GM21528 (cell line): ENCODE measurements around the gene TFCP2L1.

Source experiments
- ATAC-seq: cut with Tn5 transposase; IDR thresholded peaks from one replicate; pipeline ENCODE4 v1.9.1; 2021; ENCODE audit warnings: mild to moderate bottlenecking, moderate library complexity; ENCODE audit not compliant: unreplicated experiment, low FRiP score

TFCP2L1 gene

GRCh38 chr2:121245120-121245820 lies 39.7 kb downstream of the TFCP2L1 start:
- no peak for ATAC-seq

GRCh38 chr2:121244616-121245015 lies 40.4 kb downstream of the TFCP2L1 start:
- no peak for ATAC-seq

- no peak for ATAC-seq
These were observed 41.1 kb downstream of the TFCP2L1 start for GRCh38 chr2:121243821-121244460.

GRCh38 chr2:121242976-121243375 lies 42.0 kb downstream of the TFCP2L1 start:
- no peak for ATAC-seq

- ATAC-seq, result no peak
These were observed 42.7 kb downstream of the TFCP2L1 start for GRCh38 chr2:121242175-121242875.

- ATAC-seq, result no peak
These were observed 43.5 kb downstream of the TFCP2L1 start for GRCh38 chr2:121241466-121241865.

- no peak for ATAC-seq
These were observed 44.6 kb downstream of the TFCP2L1 start for GRCh38 chr2:121240436-121240835.

- ATAC-seq, result no peak
These were observed 45.0 kb downstream of the TFCP2L1 start for GRCh38 chr2:121239969-121240368.

GRCh38 chr2:121239471-121239870 lies 45.5 kb downstream of the TFCP2L1 start:
- no peak for ATAC-seq

- ATAC-seq, result no peak
These were observed 46.2 kb downstream of the TFCP2L1 start for GRCh38 chr2:121238828-121239227.

- no peak for ATAC-seq
These were observed 46.9 kb downstream of the TFCP2L1 start for GRCh38 chr2:121237980-121238665.

- no peak for ATAC-seq
These were observed 47.5 kb downstream of the TFCP2L1 start for GRCh38 chr2:121237336-121237979.

- ATAC-seq, result no peak
These were observed 48.3 kb downstream of the TFCP2L1 start for GRCh38 chr2:121236650-121237180.

GRCh38 chr2:121236101-121236640 lies 48.8 kb downstream of the TFCP2L1 start:
- no peak for ATAC-seq

GRCh38 chr2:121235542-121235941 lies 49.5 kb downstream of the TFCP2L1 start:
- no peak for ATAC-seq

- ATAC-seq, result no peak
These were observed 50.2 kb downstream of the TFCP2L1 start for GRCh38 chr2:121234791-121235190.

- no peak for ATAC-seq
These were observed 50.9 kb downstream of the TFCP2L1 start for GRCh38 chr2:121234144-121234543.

- no peak for ATAC-seq
These were observed 51.4 kb downstream of the TFCP2L1 start for GRCh38 chr2:121233486-121234110.

GRCh38 chr2:121232626-121233265 lies 52.3 kb downstream of the TFCP2L1 start:
- ATAC-seq, result no peak
